Stimulated activated CD4-positive, alpha-beta T cell treated with anti-CD3 and anti-CD28 coated beads, Interleukin-4, amount 100 ng/mL, for 1 hour (primary cell): Measurements from ENCODE around the gene ALKBH4.

Experiments
- DNase-seq: peaks from one replicate; pipeline ENCODE4 v3.0.0-alpha.2; 2020

The ALKBH4 gene

DNA sequence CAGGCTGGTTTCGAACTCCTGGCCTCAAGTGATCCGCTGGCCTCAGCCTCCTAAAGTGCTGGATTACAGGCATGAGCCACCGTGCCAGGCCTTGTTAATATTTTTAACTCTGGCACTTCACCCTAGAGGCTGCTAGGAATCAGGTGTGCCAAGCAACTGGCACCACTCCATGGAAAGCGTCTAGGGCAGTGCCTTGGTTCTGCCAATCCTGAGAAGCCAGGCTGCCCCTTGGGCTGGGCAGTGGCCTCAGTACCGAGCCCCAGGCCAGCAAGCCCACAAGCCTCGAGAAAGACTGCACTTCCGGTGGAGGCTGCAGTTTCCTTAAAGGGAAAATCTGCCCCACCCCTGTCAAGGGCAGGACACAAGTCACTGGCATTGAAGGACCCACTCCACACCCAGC is 11.3 kb downstream of the ALKBH4 start:
- DNase-seq = no peak

DNA sequence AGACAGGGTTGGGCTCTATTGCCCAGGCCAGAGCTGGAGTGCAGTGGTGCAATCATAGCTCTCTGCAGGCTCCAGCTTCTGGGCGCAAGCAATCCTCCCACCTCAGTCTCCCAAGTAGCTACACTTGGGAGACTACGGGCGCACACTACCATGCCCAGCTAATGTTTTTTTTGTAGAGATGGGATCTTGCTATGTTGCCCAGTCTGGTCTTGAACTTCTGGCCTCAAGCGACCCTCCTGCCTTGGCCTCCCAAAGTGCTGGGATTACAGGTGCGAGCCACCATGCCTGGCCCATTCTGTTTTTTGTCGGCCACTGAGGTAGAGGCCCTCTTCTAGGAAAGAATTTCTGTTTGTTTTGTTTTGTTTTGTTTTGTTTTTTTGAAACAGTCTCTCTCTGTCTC is 12.2 kb downstream of the ALKBH4 start:
- DNase-seq = no peak

DNA sequence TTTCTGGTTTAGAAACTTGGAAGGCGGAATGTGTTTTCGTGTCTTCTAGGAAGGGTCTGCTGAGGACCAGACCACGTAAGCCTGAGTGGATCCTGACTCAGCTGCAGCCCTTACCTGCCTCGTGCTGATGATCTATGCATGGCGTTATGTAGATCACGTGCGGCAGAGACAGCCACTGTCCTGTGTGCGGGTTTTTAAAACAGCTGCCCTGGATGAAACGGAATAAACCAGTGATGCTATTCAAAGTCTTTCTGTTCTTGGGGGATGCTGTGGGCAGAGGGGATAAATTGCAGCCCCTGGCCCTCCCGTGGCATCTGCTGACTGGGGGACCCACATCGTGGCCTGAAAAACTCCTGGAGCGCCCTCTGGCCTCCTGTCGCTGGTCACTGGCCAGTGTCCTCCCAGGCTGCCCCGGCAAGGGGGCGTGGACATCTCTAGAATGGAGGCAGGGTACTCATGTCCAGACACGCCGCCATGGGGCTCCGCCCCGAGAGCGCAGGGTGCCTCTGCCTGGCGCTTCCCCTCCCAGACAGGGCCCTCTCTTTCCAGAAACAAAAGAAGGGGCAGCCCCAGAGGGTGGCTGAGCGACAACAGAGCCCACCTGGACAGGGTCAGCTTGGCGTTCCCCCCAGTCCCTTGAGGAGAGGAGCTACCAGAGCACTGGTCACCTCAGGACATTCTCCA is 13.2 kb downstream of the ALKBH4 start:
- DNase-seq = no peak

DNA sequence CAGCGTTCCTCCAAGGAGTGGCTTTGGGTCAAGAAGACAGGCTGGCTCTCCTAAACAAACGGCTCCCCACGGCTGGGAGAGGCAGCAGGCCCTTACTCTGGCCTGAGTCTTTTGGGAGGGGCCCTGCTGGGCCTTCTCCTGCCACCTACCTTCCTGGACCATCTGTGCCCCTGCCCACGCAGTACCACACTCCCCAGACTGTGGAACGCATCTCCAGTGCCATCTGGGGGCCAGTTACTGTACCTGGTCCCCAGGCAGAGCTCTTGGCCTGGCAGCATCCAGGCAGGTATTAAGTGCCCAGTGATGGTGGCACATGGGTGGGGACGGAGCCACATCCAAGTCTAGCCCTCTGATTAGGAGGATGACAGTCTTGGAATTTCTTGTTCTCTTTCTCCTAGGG is 14.4 kb downstream of the ALKBH4 start:
- DNase-seq = peak; percentile 53

DNA sequence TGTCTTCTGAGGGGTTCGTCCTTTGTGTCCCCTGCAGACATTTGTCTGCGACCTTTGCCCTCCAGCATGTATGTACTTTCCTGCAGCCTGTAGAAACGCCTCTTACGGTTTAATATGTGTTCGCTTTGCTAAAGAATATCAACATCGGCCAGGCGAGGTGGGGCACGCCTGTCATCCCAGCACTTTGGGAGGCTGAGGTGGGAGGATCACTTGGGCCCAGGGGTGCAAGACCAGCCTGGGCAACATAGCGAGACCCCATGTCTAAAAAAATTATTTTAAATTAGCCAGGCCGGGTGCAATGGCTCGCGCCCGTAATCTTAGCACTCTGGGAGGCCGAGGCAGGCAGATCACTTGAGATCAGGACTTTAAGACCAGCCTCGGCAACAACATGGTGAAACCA is 15.5 kb downstream of the ALKBH4 start:
- DNase-seq = no peak

DNA sequence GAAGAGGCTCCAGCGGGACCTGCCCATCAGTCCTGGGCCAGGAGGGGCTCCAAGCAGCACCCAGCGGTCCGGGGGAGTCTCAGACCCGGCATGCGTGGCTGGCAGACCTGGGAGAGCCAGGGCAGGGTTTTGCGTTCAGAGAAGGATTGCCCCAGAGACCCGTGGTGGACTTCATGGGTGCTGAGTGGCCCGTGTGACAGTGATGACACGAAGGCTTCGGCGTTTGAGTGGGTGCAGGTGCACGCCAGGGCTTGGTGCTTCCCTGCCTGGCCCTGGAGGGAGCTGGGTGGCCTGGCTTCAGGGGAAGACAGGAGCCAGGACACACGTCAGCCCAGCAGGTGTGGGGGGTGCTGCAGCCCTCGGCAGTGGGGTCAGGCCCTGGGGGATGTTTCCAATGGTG is 17.4 kb downstream of the ALKBH4 start:
- no peak for DNase-seq

DNA sequence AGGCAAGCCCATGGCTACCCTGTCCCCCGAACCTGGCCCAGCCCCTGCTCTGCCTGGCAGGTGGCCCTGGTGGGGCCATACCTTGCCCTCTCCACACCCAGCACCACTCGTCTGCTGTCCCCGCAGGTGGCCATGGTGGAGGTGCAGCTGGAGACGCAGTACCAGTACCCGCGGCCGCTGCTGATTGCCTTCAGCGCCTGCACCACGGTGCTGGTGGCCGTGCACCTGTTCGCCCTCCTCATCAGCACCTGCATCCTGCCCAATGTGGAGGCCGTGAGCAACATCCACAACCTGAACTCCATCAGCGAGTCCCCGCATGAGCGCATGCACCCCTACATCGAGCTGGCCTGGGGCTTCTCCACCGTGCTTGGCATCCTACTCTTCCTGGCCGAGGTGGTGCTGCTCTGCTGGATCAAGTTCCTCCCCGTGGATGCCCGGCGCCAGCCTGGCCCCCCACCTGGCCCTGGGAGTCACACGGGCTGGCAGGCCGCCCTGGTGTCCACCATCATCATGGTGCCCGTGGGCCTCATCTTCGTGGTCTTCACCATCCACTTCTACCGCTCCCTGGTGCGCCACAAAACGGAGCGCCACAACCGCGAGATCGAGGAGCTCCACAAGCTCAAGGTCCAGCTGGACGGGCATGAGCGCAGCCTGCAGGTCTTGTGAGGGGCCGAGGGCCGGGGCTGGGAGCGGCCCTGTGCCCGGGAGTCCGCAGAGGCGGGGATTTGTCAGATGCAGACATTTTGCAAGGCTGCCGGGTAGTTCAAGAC is 18.1 kb downstream of the ALKBH4 start:
- DNase-seq = no peak

DNA sequence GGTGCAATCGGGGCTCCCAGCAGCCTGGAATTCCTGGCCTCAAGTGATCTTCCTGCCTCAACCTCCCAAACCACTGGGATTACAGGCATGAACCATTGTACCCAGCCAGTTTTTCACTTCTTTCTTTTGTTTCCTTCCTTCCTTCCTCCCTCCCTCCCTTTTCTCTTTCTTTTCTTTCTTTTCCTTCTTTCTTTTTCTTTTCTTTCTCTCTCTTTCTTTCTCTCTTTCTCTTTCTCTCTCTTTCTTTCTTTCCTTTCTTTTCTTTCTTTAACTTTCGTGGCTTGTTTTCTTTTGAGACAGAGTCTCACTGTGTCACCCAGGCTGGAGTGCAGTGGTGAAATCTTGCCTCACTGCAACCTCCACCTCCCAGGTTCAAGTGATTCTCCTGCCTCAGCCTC is 19.0 kb downstream of the ALKBH4 start:
- DNase-seq = no peak

DNA sequence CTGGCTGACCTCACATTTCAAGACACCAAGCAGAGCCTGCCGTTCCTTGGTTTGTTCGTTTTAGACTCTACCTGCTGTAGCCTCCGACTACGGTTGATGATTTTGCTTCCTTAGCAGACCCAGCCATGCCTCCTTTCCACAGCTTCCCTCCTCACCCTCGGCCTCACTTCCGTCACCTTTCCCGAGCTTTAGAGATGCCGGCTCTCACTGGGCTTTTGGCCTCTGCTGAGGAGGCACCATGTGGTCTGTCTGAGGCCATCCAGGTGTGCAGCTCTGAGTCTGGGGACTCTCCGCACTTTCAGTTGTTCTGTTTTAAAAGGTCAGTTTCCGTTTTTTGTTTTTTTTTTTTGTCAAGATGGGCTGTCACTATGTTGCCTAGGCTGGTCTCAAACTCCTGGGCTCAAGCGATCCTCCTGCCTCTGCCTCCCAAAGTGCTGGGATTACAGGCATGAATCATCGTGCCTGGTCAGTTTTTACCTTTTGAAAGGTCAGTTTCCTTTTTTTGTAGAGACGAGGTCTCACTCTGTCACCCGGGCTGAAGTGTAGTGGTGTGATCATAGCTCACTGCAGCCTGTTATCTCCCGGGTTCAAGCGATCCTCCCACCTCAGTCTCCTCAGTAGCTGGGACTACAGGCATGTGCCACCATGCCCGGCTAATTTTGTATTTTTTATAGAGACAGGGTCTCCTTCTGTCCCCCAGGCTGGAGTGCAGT is 19.5 kb downstream of the ALKBH4 start:
- DNase-seq = no peak

DNA sequence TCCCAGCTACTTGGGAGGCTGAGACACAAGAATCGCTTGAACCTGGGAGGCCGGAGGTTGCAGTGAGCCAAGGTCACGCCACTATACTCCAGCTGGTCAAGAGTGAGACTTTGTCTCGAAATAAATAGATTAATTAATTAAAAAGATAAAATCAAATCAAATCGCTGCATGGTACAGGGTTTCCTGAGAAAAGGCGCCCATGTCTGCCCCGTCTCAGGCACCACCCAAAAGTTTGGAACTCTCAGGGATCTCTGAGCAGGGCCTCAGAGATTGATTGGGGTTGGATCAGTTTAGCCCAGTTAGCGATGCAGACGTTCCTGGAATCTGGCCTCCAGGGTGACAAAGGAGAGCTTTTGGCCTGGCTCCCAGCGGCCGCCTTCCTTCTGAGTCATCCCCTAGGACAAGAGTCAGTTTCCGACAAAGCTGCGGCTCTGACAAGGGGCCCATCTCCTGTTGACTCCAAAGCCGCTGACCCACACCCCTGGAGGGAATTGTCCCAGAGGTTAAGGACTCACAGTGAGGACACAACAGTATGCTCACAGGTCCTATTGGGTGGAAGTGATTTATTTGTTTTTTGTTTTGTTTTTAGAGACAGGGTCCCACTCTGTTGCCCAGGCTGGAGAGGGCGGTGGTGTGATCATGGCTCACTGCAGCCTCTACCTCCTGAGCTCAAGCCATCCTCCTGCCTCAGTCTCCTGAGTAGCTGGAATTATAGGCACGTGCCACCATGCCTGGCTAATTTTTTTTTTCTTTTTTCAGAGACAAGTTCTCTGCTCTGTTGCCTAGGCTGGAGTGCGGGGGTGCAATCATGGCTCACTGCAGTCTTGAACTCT is 24.5 kb downstream of the ALKBH4 start:
- DNase-seq = no peak

DNA sequence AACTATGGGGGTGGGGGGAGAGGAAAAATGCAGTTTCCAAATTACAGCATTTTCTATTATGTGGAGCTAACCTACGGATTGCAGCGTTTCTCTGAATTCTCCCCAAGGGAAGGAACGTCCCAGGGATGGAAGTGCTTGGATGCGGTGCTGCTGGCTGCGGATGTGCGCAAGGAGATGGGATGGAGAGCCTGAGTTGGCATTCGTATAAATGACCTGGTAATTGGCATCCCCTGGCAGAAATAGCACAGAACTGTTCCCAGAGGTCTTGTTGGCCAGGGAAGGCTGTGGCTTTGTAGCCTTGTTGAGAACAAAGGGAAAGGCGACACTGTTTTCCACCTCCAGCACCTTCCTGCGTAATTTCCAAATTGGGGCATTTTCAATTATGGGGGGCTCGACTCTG is 28.5 kb downstream of the ALKBH4 start:
- DNase-seq = no peak

DNA sequence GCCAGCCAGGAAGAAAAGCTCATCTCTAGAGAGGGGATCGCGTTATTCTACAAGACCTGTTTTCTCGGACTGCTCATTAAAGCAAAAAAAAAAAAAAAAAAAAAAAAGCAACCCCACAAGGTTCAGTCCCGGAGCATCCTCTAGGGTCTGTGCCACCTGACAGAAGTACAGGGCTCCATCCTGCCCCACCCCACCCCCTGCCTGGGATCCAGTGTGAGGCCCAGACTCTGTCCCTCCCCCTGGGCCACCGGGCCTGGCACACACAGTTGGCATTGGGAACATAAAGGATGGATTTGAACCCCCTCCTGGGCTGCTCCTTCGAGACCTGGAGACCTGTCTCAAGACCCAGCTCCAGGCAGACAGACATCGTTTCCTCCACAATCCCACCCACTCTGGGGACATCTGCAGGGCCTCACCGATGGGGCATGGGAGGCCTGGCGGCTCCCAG is 30.6 kb downstream of the ALKBH4 start:
- no peak for DNase-seq

DNA sequence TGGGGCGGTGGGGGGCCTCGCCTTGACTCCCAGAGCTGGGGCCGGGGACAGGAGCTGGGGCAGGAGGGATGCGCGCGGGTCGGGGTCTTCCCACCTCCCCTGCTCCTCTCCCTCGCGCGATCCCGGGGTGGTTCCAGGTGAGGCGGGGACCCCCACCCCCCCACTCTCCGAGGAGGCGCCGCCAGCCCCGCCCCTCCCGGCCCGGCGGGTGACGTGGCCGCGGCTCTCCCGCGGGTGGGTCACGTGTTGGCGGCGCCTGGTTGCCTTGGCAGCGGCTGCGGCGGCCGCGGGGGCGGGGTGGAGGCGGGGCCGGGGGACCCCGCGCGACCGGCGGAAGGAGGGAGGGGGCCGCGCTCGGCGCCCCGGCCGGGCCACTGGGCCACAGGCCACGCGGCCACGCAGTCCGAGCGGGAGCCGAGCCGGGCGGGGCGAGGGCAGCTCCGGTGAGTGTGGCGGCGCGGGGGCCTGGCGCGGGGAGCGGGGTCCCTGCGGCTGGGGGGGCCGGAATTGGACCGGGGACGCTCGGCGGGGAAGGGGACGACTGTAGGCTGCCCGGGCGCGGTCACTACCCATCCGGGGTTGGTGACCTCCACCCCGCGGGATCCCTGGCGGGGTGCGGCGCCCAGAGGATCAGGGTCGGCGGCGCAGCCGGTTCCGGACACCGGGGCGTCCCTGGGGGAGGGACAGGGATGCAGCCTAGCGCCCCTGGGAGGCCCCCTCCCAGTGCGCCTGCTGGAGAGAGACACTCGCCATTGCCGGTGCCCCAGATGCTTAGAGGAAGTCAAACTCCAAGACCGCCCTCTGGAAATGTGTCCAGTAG is 31.2 kb downstream of the ALKBH4 start, which contains the start of gene ORAI2:
Gene ORAI2 (plus strand): TSS at position 357 of the 820 bp plus-strand sequence. CDS start 5,382 bp downstream, outside the sequence.
- DNase-seq = peak; percentile 89

DNA sequence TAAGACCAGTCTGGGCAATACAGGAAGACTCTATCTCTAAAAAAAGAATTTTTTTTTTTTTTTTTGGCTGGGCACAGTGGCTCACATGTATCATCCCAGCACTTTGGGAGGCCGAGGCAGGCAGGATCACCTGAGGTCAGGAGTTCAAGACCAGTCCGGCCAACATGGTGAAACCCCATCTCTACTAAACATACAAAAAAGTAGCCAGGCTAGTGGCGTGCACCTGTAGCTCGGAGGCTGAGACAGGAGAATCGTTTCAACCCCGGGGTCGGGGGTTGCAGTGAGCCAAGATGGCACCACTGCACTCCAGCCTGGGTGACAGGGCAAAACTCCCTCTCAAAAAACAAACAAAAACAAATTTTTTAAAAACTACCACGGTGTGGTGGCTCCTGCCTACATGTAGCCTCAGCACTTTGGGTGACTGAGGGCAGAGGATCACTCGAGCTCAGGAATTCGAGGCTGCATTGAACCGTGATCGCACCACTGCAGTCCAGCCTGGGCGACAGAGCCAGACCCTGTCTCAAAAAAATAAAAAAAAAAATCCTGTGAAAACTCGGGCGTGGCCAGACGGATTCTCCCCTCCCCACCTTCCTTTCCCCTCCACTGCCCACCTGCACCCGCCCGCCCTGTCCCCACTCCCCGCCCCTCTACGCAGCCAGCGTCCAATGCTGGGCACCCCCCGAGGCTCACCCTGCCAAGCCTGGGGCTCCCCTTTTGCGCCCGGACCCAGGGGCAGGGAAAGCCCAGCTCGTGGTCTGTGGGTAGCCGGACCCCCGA is 32.0 kb downstream of the ALKBH4 start:
- no peak for DNase-seq

DNA sequence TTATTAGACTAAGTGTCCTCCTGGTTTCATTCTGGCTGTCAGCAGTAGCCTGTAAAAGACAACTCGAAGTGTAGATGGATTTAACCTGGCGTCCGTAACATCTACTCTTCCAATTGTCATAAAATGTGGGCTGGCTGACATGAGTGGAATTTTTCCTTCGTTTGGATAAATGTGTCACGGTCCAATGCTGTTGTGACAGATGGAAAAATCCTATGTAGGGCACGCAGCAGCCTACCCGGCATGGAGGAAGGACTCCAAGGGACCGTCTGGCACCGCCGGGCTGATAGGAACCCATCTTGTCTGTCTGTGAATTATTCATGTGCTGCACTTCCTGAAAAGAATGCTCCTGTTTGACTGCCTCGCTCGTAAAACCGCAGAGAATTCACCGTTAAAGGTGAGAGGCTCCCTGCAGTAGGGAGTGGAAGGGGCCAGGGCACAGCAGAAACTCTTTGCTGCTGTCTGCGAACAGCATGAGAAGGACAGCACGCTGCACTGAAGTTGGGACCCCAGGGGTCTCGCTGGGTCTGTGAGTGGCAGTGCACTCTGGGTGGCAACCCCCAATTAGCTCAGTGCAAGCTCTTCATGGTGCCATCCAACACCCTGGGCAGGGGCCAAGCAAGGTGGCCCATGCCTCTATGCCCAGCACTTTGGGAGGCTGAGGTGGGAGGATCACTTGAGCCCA is 32.9 kb downstream of the ALKBH4 start:
- peak; percentile 46 for DNase-seq

DNA sequence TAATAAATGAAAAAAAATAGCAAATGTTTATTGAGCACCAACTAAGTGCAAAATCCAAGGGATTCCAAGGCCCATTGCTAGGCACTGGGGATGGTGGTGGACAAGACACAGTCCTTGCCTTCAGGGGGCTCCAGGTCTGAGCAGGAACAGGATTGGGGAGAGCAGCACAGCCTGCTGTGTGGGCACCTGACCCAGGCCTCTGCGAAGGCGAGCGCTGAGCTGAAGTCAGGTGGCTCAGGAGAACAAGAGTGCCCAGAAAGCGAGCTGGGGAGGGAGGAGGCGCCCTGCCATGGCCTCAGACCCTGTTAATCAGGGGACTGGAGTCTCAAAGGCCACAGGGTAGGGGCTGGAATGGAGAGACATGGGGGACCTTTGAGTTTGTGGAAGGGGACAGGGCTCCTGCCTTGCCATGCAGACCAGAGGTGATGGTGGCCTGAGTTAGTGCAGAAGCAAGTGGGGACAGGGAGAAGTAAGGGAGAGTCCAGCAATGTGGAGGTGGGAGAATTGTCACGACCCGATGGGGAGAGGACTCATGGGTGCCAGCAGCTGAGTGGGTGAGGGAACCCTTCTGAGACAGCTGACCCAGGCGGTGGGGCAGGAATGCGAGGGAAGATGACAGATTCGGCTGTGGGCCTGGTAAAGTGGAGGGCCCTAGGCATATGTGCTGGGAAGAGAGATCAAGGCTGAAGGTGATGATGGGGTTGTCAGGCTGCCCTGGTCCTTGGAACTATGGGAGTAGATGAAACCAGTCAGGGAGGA is 35.3 kb downstream of the ALKBH4 start:
- DNase-seq = no peak

DNA sequence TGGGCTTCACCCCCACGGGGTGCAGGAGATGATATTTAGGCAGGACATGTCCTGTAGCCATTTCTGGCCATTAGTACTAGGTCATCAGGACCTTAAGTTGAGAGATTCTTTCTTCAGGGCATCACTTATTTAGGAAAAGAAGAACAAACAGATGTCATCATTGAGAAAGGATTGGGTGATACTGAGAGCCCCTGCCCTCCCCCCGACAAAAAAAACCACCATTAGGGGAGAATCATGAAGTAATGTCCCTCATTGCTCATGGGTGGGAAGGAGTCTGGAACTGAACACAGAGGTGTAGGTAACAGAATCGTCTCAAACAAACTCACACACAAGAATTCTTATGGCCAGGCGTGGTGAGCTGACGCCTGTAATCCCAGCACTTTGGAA is 37.7 kb downstream of the ALKBH4 start:
- DNase-seq = no peak

DNA sequence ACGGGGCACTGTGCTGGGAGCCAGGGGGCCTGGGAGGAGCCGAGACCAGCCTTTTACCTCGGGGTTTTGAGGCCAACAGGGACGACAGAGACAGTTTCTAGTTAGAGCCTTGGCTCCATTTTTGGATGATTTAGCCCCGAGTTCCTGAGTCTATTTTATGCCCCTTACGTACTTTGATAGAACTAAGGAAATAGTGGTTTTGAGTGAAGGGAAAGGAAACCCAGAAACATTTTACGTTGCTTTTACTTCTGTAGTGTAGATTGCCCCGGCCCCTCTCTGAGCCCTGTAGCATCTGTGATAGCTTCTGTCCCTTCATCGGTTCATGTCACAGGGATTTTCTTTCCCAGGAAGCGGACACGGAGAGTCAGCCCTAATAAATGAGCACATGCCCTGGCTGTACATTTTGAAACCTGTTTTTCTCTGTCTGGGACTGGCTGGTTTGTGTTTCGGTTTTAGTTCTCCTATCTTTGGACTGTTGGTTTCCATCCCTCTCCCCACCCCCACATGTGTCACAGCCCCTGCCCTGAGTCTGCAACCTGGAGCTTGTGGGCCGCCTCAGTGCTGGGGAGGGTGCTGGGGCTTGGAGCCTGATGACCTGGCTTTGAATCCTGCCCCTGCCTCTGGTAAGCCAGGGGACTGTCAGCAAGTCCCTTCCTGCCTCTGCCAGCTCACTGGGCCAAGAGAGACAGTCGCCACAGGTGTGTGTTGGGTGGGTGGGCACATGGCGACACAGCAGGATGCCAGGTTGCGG is 38.2 kb downstream of the ALKBH4 start:
- peak; percentile 73 for DNase-seq
